22Rv1 (cell line): ENCODE measurements around the gene MRPS26.
"Not testable (repeated sequence)": the region's sequence is repeated elsewhere in the genome, so short reads cannot be mapped to it uniquely, and the experiment has no call there.

Experiments used
- H3K27ac ChIP-seq: fragments of 450-650 bp; 2 replicates; pipeline ENCODE4 v1.5.1; 2017
- CTCF ChIP-seq: fragments of 450-650 bp; IDR thresholded peaks from 2 replicates; pipeline ENCODE4 v1.5.1; 2017; ENCODE audit warnings: mild to moderate bottlenecking
- ZFX ChIP-seq: fragments of 450-650 bp; IDR thresholded peaks from 2 replicates; pipeline ENCODE4 v1.6.1; 2017; ENCODE audit warnings: antibody characterized with exemption, borderline replicate concordance

The MRPS26 gene

GRCh38 chr20:3013771-3014170 lies 32.1 kb upstream of the MRPS26 start:
- no peak overlapping the region for H3K27ac ChIP-seq
- no peak for TF ChIP-seq CTCF

- no peak overlapping the region for H3K27ac ChIP-seq
- no peak for TF ChIP-seq ZFX
- no peak for TF ChIP-seq CTCF
Observed at GRCh38 chr20:3014179-3014578, 31.7 kb upstream of the MRPS26 start.

- TF ChIP-seq CTCF (no peak), ZFX (no peak)
- no peak overlapping the region for H3K27ac ChIP-seq
Observed at GRCh38 chr20:3014662-3015061, 31.2 kb upstream of the MRPS26 start.

- not testable (repeated sequence) for H3K27ac ChIP-seq
Observed at GRCh38 chr20:3015302-3015701, 30.6 kb upstream of the MRPS26 start.

GRCh38 chr20:3021327-3021726 lies 24.5 kb upstream of the MRPS26 start:
- no peak overlapping the region for H3K27ac ChIP-seq
- TF ChIP-seq CTCF (no peak), ZFX (no peak)

GRCh38 chr20:3021777-3022176 lies 24.1 kb upstream of the MRPS26 start:
- no peak overlapping the region for H3K27ac ChIP-seq
- TF ChIP-seq ZFX (no peak), CTCF (no peak)

- H3K27ac ChIP-seq, result not testable (repeated sequence)
Observed at GRCh38 chr20:3022559-3023490, 23.0 kb upstream of the MRPS26 start.

- TF ChIP-seq CTCF (no peak), ZFX (no peak)
- H3K27ac ChIP-seq, result no peak overlapping the region
Observed at GRCh38 chr20:3027987-3028386, 17.9 kb upstream of the MRPS26 start.
